ENCODE measurements around the gene BACE2.

DNA sequence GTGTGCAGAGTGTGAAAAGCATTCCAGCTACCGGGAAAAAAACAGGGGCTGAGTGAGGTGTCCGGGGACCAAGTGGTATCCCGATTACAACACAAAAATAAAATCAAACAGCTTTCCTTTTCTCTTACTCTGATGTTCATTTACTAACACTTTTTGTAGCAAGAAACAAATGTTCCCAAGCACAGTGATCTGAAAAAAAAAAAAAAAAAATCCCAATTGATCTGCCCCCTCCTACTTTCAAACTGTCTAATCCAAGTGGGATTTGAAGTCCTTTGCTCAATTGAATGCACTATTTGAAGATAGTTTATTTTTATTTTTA is 1.3 kb downstream of the BACE2 start:
- TF ChIP-seq, protein P1, sequence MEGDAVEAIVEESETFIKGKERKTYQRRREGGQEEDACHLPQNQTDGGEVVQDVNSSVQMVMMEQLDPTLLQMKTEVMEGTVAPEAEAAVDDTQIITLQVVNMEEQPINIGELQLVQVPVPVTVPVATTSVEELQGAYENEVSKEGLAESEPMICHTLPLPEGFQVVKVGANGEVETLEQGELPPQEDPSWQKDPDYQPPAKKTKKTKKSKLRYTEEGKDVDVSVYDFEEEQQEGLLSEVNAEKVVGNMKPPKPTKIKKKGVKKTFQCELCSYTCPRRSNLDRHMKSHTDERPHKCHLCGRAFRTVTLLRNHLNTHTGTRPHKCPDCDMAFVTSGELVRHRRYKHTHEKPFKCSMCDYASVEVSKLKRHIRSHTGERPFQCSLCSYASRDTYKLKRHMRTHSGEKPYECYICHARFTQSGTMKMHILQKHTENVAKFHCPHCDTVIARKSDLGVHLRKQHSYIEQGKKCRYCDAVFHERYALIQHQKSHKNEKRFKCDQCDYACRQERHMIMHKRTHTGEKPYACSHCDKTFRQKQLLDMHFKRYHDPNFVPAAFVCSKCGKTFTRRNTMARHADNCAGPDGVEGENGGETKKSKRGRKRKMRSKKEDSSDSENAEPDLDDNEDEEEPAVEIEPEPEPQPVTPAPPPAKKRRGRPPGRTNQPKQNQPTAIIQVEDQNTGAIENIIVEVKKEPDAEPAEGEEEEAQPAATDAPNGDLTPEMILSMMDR (IDR thresholded peaks at IDR 0.05) = no peak
- no peak for TF ChIP-seq POLR2A (IDR thresholded peaks at IDR 0.05)
